Stimulated activated CD4-positive, alpha-beta T cell treated with anti-CD3 and anti-CD28 coated beads, Interleukin-15, amount 100 ng/mL, for 24 hours (primary cell): ENCODE results near the gene DPEP3.

Source experiments
- DNase-seq: peaks from one replicate; pipeline ENCODE4 v3.0.0-alpha.2; 2020

Gene DPEP3

GRCh38 chr16:67966549-67967182, 13.6 kb downstream of the DPEP3 start:
- DNase-seq = no peak

GRCh38 chr16:67965668-67966548, 14.4 kb downstream of the DPEP3 start:
- DNase-seq = no peak

- DNase-seq = no peak
Observed at GRCh38 chr16:67964477-67965131, 15.7 kb downstream of the DPEP3 start.

DNA sequence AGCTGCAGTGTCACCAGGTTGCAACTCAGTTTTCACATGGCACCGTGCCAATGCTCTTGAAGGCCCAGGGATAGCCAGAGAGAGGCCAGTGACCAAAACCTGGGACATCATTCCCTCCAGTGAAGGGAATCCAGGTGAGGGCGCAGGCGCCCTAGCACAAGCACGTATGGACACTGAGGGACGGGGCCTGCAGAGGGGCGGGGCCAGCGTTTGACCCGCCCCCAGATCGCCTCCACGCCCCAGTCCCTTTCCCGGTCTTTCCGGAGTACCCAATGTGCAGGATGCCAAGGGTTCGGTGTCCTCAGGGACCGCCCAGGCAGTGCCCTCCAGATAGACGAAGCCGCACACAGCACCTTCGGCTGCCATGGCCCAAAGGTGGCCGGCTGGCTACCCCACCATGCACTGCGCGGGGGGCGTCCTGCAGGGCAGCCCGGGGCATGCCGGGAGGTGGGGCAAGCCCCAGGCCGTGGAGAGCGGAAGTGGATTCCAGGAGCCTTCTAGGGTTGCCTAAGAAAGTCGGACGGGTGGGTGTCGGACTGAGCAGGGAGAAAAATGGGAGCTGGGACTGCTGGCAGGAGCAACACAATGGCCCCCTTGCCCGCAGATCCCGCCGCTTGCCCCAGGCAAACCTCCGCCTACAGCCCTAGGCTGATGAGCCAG, 16.5 kb downstream of the DPEP3 start:
- DNase-seq = no peak

DNA sequence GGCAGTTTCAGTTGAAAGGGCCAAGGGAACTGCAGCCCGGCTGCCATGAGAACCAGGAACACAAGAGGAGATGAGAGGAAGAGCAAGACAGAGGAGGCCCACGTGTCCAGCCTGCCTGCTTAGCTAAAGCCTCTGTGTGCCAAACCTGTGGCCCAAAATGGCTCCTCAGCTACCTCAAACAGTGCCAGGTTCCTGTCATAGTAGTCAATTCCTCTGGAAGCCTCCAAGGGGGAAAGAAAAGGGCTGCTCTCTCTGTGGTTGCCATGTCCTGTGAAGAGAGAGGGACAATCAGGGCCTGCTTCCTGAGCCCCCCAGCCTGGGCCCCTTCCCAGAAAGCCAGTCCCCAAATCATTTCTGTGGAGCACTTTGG, 17.0 kb downstream of the DPEP3 start:
- DNase-seq = no peak

DNA sequence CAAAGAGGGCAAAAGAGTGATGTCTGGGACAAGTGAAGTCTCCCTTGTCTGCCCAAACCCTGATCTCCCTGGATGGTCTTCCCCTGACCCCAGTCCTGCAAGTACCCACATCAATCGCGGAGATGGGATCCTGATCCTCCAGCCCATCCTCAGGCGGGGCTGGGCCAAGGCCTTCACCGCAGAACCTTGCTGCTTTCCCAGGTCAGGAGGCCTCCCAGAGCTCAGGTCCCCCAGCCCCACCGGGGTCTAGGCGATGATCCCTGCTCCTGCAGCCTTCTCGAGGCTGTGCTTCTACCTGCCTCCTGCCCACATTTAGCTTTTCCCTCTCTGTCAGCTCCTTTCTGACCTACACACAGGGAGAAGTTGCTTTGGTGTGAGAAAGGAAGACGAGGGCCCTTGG, 18.2 kb downstream of the DPEP3 start:
- no peak for DNase-seq

- no peak for DNase-seq
Observed at GRCh38 chr16:67961551-67961957, 18.7 kb downstream of the DPEP3 start.

GRCh38 chr16:67959536-67960329, 20.6 kb downstream of the DPEP3 start:
- no peak for DNase-seq

DNA sequence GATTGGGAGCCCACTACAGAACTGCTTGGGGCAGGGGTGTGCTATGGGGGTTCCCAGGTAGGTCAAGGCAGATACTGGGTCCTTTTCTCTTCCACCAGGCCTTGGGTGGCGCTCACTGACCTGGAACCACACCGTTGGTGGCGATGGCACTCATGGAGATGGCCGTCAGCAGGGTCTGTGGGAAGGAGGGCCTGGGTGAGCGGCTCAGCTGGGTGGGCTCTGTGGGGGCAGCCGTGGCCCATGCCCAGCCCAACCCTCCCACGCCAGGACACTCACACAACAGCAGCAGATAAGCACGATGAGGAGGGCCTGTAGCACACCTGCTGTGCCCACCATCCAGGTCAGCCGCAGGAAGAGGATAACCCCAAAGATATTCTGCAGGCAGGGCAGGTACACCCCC, 22.7 kb downstream of the DPEP3 start:
- no peak for DNase-seq

DNA sequence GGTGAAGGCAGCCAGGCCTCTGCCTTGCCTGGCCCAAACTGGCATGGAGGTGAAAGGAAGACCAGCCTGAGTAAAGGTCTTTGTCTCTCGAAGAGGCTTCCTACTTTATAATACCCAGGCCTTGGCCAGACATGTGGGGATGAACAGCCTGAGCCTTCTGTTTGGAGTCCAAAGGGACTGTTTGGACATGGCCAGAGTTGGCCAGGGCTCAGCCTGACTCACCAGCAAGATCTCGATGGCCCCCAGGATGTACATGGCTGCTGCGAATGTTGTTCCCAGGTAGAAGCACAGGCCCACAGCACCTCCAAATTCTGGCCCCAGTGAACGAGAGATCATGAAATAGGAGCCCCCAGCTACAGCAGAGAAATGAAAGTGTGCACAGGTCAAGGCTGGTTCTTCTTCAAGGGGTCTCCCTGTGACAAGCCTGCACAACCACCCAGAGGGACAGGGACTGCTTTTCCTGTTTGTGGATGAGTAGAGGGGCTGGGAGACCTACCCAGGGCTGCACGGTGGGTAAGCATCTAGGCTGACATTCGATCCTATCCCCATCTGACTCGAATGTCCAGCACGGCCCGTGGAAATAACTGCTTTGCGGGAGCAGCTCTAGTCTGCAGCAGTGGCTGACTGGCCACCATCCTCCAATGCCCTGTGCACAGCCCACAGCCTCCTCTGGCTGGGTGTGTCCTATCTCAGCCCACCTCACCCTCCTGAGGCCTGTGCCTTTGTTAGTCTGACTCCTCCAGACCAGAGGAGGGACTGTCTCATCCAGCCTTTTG, 25.7 kb downstream of the DPEP3 start:
- DNase-seq = no peak

- no peak for DNase-seq
Observed at GRCh38 chr16:67953641-67954375, 26.5 kb downstream of the DPEP3 start.

- no peak for DNase-seq
Observed at GRCh38 chr16:67951485-67951884, 28.8 kb downstream of the DPEP3 start.

DNA sequence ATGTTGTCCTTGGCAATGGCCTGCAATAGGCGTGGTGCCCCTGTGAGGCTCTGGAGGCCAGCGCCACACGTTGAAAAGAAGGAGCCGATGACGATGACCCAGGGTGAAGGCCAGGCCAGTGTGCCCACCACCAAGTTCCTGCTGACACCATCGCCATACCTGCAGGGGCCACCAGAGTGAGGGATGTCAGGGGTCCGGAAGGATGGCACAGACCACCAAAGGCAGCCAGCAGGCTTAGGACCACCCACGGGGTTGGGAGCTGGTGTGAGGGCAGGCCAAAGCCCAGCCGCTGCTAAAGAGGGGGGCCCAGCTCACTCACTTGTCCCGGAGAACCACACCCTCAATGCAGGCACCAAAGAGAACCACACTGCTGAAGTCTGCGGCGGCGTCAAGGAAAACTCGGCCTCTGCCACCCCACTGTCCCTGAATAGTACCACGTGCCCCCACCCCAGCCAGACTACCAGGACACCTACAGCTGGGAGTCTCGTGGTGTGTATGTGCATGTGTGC, 29.9 kb downstream of the DPEP3 start:
- no peak for DNase-seq

DNA sequence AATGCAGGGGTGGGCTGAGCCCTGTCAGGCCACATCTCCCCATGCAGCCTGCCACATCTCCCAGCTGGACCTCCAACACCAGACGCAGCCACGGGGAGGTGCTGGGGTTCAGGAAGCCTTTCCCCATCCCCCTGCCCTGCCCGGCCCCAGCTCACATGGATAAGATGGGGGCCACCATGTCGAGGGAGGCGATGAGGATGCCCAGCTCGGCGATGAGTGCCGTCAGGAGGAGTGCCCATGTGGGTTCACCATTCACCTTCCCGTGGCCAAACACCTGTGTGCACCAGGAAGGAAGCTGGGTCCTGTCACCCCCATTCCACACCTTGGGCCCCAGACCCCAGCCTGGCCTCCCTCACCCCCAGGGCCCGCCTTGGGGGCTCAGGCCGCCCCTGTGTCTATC, 30.7 kb downstream of the DPEP3 start:
- DNase-seq = no peak

GRCh38 chr16:67948015-67948414, 32.3 kb downstream of the DPEP3 start:
- no peak for DNase-seq

GRCh38 chr16:67946966-67947558, 33.2 kb downstream of the DPEP3 start:
- DNase-seq = no peak

- DNase-seq = no peak
Observed at GRCh38 chr16:67946128-67946569, 34.1 kb downstream of the DPEP3 start.

GRCh38 chr16:67945392-67945933, 34.8 kb downstream of the DPEP3 start:
- no peak for DNase-seq

GRCh38 chr16:67944690-67945391, 35.5 kb downstream of the DPEP3 start:
- DNase-seq = no peak
